Muscle layer of duodenum (tissue), 2 donors: ENCODE measurements around the gene CCDC83.
"Not testable (repeated sequence)": the region's sequence is repeated elsewhere in the genome, so short reads cannot be mapped to it uniquely, and the experiment has no call there.

Source experiments
- H3K27ac ChIP-seq: one replicate; pipeline ENCODE4 v1.7.0; 2013; ENCODE audit warnings: mild to moderate bottlenecking, low read length
- H3K27me3 ChIP-seq: one replicate; pipeline ENCODE4 v1.7.0; 2013; ENCODE audit warnings: low read depth, mild to moderate bottlenecking, control low read depth, low read length
- H3K36me3 ChIP-seq, 2 donors: one replicate each; pipeline ENCODE4 v1.7.0; 2013; ENCODE audit warnings: low read length in 2 of 2, control low read depth in 1 of 2, mild to moderate bottlenecking in 1 of 2; ENCODE audit not compliant: insufficient read depth in 2 of 2, control insufficient read depth in 1 of 2
- H3K4me1 ChIP-seq, 2 donors: one replicate each; pipeline ENCODE4 v1.7.0; 2013; ENCODE audit warnings: low read length in 2 of 2, mild to moderate bottlenecking in 2 of 2, control low read depth in 1 of 2, moderate library complexity in 1 of 2; ENCODE audit not compliant: insufficient read depth in 2 of 2, control insufficient read depth in 1 of 2
- H3K4me3 ChIP-seq, 2 donors: one replicate each; pipeline ENCODE4 v1.7.0; 2013; ENCODE audit warnings: low read length in 2 of 2, low read depth in 1 of 2, mild to moderate bottlenecking in 1 of 2
- H3K9me3 ChIP-seq, 2 donors: one replicate each; pipeline ENCODE4 v1.7.0; 2013; ENCODE audit warnings: low read length in 2 of 2, control low read depth in 1 of 2, mild to moderate bottlenecking in 1 of 2; ENCODE audit not compliant: control insufficient read depth in 1 of 2
- donor health status: healthy.

The CCDC83 gene

GRCh38 chr11:85854557-85855340 lies 434 bp upstream of the CCDC83 start:
- Histone ChIP-seq H3K4me1 (peaks cover 0 to 6% of the 10 kb centered on the region in 2 donors), H3K36me3 (no peaks in the 10 kb centered on the region), H3K9me3 (no peaks in the 10 kb centered on the region), H3K27me3 (no peaks in the 10 kb centered on the region), H3K4me3 (peak overlapping the region; percentile 74 to 76), H3K27ac (peak overlapping the region; percentile 89)

GRCh38 chr11:85857098-85857497 lies 1.9 kb downstream of the CCDC83 start:
- Histone ChIP-seq H3K36me3 (no peaks in the 10 kb centered on the region), H3K4me3 (no peak overlapping the region), H3K4me1 (peaks cover 0 to 6% of the 10 kb centered on the region in 2 donors)

GRCh38 chr11:85859541-85859940 lies 4.4 kb downstream of the CCDC83 start:
- H3K27me3 ChIP-seq, H3K9me3 ChIP-seq, H3K27ac ChIP-seq, H3K4me1 ChIP-seq, H3K36me3 ChIP-seq, H3K4me3 ChIP-seq: not testable (repeated sequence)

More at GRCh38 chr11:85857098-85857497, 1.9 kb downstream of the CCDC83 start:
- Histone ChIP-seq H3K9me3 (no peaks in the 10 kb centered on the region), H3K27ac (no peak overlapping the region), H3K27me3 (no peaks in the 10 kb centered on the region)

GRCh38 chr11:85863855-85864254 lies 8.7 kb downstream of the CCDC83 start:
- Histone ChIP-seq H3K9me3 (no peaks in the 10 kb centered on the region), H3K27me3 (no peaks in the 10 kb centered on the region), H3K4me3 (no peak overlapping the region), H3K27ac (no peak overlapping the region), H3K36me3 (no peaks in the 10 kb centered on the region), H3K4me1 (no peaks in the 10 kb centered on the region)

GRCh38 chr11:85866137-85866827 lies 11.1 kb downstream of the CCDC83 start:
- Histone ChIP-seq H3K27ac (no peak overlapping the region), H3K4me3 (no peak overlapping the region), H3K9me3 (no peaks in the 10 kb centered on the region), H3K36me3 (no peaks in the 10 kb centered on the region), H3K27me3 (no peaks in the 10 kb centered on the region), H3K4me1 (no peaks in the 10 kb centered on the region)

GRCh38 chr11:85867751-85868150 lies 12.6 kb downstream of the CCDC83 start:
- Histone ChIP-seq H3K36me3 (no peaks in the 10 kb centered on the region), H3K27ac (no peak overlapping the region), H3K4me1 (no peaks in the 10 kb centered on the region), H3K4me3 (no peak overlapping the region), H3K9me3 (no peaks in the 10 kb centered on the region), H3K27me3 (no peaks in the 10 kb centered on the region)

GRCh38 chr11:85869781-85870180 lies 14.6 kb downstream of the CCDC83 start:
- Histone ChIP-seq H3K36me3 (no peaks in the 10 kb centered on the region), H3K4me3 (no peak overlapping the region), H3K27ac (no peak overlapping the region), H3K9me3 (no peaks in the 10 kb centered on the region), H3K27me3 (no peaks in the 10 kb centered on the region), H3K4me1 (no peaks in the 10 kb centered on the region)

GRCh38 chr11:85874265-85874664 lies 19.1 kb downstream of the CCDC83 start:
- Histone ChIP-seq H3K4me1 (no peaks in the 10 kb centered on the region), H3K4me3 (no peak overlapping the region), H3K36me3 (no peaks in the 10 kb centered on the region), H3K9me3 (no peaks in the 10 kb centered on the region), H3K27me3 (no peaks in the 10 kb centered on the region), H3K27ac (no peak overlapping the region)

GRCh38 chr11:85875505-85875904 lies 20.3 kb downstream of the CCDC83 start:
- H3K27ac ChIP-seq: no peak overlapping the region
- no peaks in the 10 kb centered on the region for H3K27me3 ChIP-seq
- H3K9me3 ChIP-seq: no peaks in the 10 kb centered on the region
- no peaks in the 10 kb centered on the region for H3K36me3 ChIP-seq
- H3K4me1 ChIP-seq: no peaks in the 10 kb centered on the region
- no peak overlapping the region for H3K4me3 ChIP-seq

- H3K36me3 ChIP-seq: no peaks in the 10 kb centered on the region
- H3K27me3 ChIP-seq: no peaks in the 10 kb centered on the region
- no peak overlapping the region for H3K4me3 ChIP-seq
- H3K4me1 ChIP-seq: no peaks in the 10 kb centered on the region
- H3K27ac ChIP-seq: no peak overlapping the region
- H3K9me3 ChIP-seq: no peaks in the 10 kb centered on the region
Measured at GRCh38 chr11:85884581-85885021, 29.4 kb downstream of the CCDC83 start.

- H3K4me3 ChIP-seq: no peak overlapping the region
- H3K9me3 ChIP-seq: no peaks in the 10 kb centered on the region
- H3K36me3 ChIP-seq: no peaks in the 10 kb centered on the region
- no peaks in the 10 kb centered on the region for H3K27me3 ChIP-seq
- no peak overlapping the region for H3K27ac ChIP-seq
- no peaks in the 10 kb centered on the region for H3K4me1 ChIP-seq
Measured at GRCh38 chr11:85886089-85887056, 31.2 kb downstream of the CCDC83 start.
